ENCODE data around the gene GADD45G. TPM values are rescaled to one million over a fixed set of nuclear protein-coding genes. Genes with fewer than 3 reads are reported as not detected.

The GADD45G gene
- total RNA-seq, 4 donors from 2014 or later: 5.5 to 13.9 (median 8.2) TPM

DNA sequence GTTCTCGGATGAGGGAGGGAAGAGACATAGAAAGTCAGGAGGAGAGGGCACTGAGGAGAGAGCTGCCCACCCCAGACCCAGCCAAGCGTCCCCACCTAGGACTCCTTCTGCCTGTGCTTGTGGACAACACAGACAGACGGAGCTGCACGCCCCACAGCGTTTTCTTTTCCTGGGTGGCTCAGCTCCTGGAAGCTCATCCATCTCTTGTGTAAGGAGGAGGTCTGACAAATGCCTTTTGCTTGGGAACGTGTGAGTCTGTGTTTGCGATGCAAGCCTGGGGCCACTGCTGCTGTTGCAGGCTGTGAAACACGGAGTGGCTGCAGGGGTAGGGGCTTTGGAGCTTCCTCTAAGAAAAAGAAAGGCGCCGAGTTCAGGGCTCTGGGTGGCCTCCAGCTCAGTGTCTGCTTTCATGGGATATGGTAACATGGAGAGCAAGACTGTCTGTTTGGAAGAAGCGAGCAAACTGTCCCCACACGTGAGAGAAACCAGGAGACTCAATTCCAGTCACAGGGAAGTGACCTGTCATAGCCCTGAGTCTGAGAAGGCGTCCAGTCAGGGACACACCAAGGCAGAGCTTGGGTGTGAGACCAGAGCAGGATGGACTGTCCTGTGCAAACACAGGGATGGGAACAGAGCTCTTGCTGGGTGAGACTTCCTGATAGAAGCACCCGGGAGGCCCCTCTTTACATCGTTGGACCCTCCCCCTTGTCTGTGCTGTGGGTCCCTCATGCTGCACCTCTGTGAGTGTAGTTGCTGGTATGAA lies 42.7 kb downstream of the GADD45G start:
- TF ChIP-seq, protein P1, sequence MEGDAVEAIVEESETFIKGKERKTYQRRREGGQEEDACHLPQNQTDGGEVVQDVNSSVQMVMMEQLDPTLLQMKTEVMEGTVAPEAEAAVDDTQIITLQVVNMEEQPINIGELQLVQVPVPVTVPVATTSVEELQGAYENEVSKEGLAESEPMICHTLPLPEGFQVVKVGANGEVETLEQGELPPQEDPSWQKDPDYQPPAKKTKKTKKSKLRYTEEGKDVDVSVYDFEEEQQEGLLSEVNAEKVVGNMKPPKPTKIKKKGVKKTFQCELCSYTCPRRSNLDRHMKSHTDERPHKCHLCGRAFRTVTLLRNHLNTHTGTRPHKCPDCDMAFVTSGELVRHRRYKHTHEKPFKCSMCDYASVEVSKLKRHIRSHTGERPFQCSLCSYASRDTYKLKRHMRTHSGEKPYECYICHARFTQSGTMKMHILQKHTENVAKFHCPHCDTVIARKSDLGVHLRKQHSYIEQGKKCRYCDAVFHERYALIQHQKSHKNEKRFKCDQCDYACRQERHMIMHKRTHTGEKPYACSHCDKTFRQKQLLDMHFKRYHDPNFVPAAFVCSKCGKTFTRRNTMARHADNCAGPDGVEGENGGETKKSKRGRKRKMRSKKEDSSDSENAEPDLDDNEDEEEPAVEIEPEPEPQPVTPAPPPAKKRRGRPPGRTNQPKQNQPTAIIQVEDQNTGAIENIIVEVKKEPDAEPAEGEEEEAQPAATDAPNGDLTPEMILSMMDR (IDR thresholded peaks at IDR 0.05; ENCODE audit: low read depth): no peak

- TF ChIP-seq, protein P1 (IDR thresholded peaks at IDR 0.05; ENCODE audit: low read depth): no peak
These were observed 43.6 kb downstream of the GADD45G start for GRCh38 chr9:89648247-89649000.

DNA sequence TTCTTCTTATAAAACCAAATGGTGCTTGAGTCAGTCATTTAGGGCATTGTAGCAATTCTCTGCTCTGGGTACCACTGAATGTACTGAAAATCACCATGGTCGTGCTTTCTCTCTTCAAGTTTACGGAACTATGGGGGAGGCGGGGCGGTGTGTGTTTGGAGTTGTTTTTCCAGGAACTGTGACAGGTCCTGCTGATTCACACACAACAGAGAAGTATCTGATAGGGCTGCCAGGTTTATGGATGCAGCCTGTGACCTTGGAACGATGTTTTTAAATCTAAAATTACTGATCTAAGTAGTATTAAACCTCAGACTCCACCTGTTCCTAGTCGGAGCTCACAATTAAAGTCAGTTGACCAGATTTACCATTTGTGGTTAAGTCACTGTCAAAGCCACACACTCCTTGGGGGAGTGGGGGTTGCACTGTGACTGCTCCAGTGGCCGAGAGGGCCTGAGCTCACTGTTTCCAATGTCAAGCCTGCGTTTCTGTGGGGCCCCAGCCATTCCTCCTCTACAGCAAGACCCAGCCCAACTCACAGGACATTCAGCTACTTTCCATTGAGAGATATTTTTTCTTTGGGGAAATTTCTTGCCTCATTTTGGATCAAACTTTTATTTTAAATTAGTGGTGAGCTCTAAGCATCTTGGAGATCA lies 44.4 kb downstream of the GADD45G start:
- TF ChIP-seq, protein P1 (IDR thresholded peaks at IDR 0.05; ENCODE audit: low read depth): no peak

DNA sequence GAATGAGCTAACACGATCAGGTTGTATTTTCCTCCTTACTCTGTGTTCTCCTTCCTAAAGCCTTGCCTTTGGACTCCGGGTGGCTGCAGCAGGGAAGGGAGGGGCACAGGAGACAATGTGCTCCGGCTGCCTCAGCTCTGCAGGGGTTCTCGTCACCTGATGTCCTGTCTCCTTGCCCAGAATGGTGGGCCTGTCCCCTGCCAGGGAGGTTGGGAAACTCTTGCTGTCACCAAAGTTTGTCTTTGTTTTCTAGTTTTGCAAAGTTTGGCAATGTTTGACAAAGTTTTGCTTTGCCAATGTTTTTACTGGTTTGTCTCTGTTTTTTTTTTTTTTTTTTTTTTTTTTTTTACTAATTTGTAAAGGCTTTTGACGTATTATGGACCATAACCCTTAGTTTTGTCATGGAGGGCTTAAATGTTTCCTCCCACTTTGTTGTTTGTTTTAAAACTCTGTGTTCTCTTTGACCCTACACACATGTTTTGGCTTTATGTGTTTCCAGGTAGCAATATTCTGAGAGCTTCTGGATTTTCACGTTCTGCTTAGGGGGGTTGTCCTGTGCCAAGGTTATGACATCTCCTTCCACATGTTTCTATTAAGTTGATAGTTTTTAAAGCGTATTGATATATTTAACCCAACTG lies 49.3 kb downstream of the GADD45G start:
- TF ChIP-seq, protein P1 (IDR thresholded peaks at IDR 0.05; ENCODE audit: low read depth): no peak

DNA sequence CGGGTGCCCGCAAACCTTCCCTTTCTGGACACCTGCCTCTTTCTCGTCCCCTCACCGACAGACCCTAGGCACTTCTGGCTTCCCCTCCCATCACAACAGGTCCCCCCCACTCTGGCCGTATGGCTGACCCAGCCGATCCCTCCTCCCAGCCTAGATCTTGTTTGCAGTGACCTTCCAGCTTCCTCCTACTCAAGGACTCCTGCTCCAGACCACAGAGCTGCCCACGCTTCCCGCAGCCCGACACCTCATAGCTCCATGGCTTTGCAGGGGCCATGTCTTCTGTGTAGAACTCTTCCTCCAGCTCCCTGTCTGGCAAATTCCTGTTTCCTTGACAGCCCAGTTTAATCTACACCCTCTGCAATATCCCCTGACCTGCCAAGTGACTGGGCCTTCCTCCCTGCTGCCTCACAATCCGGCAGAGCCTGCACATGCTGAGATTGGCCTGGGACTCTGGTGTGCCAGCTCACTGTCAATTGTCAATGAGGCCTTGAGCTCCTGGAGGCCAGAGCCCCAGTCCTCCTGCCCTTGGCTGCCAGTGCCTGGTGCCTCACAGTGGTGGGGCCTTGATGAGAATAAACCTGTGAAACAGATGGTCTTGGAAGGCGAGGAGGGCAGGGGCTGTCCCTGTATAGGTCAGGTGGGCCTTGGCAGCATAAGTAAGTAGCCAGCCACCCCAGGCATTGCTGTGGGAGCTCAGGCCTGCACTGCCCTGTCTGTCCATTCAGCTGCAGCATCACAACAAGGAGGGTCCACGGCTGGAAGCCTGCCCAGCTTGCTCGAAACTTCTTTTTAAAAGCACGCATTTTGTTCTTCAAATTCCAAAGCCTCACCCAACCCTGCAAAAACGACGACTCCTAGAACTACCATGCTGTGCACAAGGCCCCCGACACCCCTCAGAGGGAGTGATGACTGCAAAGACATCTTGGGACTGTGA lies 50.5 kb downstream of the GADD45G start:
- TF ChIP-seq, protein P1 (IDR thresholded peaks at IDR 0.05; ENCODE audit: low read depth): no peak

Other genes starting within 250 kb of the GADD45G start
- 10 to 100 TPM in 2 of 4 donors, 1 to 10 TPM in 2; 6.0 to 18.3 (median 10.9) TPM for gene SEMA4D, start 106.9 kb upstream of the GADD45G start, total RNA-seq

Measured in subcutaneous adipose tissue (tissue), 4 donors.